MCF 10A (cell line): ENCODE measurements around the gene DCAF12. TPM values are rescaled to one million over a fixed set of nuclear protein-coding genes. Genes with fewer than 3 reads are reported as not detected.

Experiments
- BruUV-seq: library from RNA; stranded (reverse); fragments of 400-500 nt; replicated peaks from 2 replicates; lab custom pipeline; 2021; lab: Mats Ljungman, UMichigan
- CTCF ChIA-PET: fragments of 300-600 bp; sonication (Branson Sonifier 250); formaldehyde crosslinking; extraction: SDS; loops from one replicate; lab custom pipeline; 2021; ENCODE audit warnings: antibody characterized with exemption, inconsistent platforms; lab: Yijun Ruan, JAX
- POLR2A ChIA-PET: fragments of 300-600, 350-650 bp; sonication (Branson Sonifier 250); formaldehyde crosslinking; extraction: SDS; loops from one replicate; lab custom pipeline; 2020; ENCODE audit warnings: antibody characterized with exemption, inconsistent platforms; lab: Yijun Ruan, JAX
- DNase-seq: peaks from one replicate; pipeline ENCODE4 v3.0.0-alpha.2; 2018; ENCODE audit not compliant: unreplicated experiment
- H3K27ac Mint-ChIP-seq: one replicate; pipeline ENCODE4 v1.8.0; 2022; ENCODE audit warnings: mild to moderate bottlenecking, low read depth, mixed read lengths; ENCODE audit not compliant: unreplicated experiment
- H3K27me3 Mint-ChIP-seq: one replicate; pipeline ENCODE4 v1.8.0; 2022; ENCODE audit warnings: mixed read lengths; ENCODE audit not compliant: insufficient read depth, unreplicated experiment
- H3K36me3 Mint-ChIP-seq: one replicate; pipeline ENCODE4 v1.8.0; 2022; ENCODE audit warnings: mild to moderate bottlenecking, moderate library complexity, mixed read lengths; ENCODE audit not compliant: insufficient read depth, unreplicated experiment
- H3K4me1 Mint-ChIP-seq: one replicate; pipeline ENCODE4 v1.8.0; 2022; ENCODE audit warnings: mixed read lengths; ENCODE audit not compliant: insufficient read depth, unreplicated experiment
- H3K4me3 Mint-ChIP-seq: one replicate; pipeline ENCODE4 v1.8.0; 2022; ENCODE audit warnings: mild to moderate bottlenecking, moderate library complexity, mixed read lengths; ENCODE audit not compliant: unreplicated experiment
- H3K9me3 Mint-ChIP-seq: one replicate; pipeline ENCODE4 v1.8.0; 2022; ENCODE audit warnings: mixed read lengths; ENCODE audit not compliant: unreplicated experiment
- intact Hi-C: fragments of 100-400 bp; cut with micrococcal nuclease; formaldehyde crosslinking; loops from 2 replicates; pipeline ENCODE4 v1.14.1; 2022
- total RNA-seq: library from RNA; stranded (reverse); gene quantifications from 2 replicates; pipeline ENCODE4 v1.2.3, GENCODE V29; 2022
- TF ChIP-seq, protein P1 (sequence below): fragments of 200-600 bp; IDR thresholded peaks from one replicate; pipeline ENCODE4 v1.8.0; 2022; ENCODE audit warnings: antibody characterized with exemption, mild to moderate bottlenecking; ENCODE audit not compliant: unreplicated experiment

DCAF12 gene
- total RNA-seq, 1 experiment from 2014 or later = 39.8 TPM

DNA sequence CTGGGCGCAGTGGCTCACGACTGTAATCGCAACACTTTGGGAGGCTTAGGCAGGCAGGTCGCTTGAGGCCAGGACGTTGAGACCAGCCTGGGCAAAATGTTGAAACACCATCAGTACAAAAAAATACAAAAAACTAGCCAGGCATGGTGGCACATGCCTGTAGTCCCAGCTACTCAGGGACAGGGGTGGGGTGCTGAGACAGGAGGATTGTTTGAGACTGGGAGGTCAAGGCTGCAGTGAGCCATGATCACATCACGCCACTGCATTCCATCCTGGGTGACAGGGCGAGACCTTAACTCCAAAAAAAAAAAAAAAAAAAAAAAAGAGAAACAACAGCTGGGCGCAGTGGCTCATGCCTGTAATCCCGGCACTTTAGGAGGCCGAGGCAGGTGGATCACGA lies 23.7 kb downstream of the DCAF12 start:
- no peaks in the 10 kb centered on the region for H3K4me1 Mint-ChIP-seq
- TF ChIP-seq, protein P1, sequence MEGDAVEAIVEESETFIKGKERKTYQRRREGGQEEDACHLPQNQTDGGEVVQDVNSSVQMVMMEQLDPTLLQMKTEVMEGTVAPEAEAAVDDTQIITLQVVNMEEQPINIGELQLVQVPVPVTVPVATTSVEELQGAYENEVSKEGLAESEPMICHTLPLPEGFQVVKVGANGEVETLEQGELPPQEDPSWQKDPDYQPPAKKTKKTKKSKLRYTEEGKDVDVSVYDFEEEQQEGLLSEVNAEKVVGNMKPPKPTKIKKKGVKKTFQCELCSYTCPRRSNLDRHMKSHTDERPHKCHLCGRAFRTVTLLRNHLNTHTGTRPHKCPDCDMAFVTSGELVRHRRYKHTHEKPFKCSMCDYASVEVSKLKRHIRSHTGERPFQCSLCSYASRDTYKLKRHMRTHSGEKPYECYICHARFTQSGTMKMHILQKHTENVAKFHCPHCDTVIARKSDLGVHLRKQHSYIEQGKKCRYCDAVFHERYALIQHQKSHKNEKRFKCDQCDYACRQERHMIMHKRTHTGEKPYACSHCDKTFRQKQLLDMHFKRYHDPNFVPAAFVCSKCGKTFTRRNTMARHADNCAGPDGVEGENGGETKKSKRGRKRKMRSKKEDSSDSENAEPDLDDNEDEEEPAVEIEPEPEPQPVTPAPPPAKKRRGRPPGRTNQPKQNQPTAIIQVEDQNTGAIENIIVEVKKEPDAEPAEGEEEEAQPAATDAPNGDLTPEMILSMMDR = no peak
- H3K27ac Mint-ChIP-seq = no peak overlapping the region
- BruUV-seq = no TSS peak
- peaks cover 95% of the 10 kb centered on the region for H3K36me3 Mint-ChIP-seq
- ChIA-PET POLR2A (no interaction called here), CTCF (no interaction called here)
- no peaks in the 10 kb centered on the region for H3K27me3 Mint-ChIP-seq
- H3K9me3 Mint-ChIP-seq = no peaks in the 10 kb centered on the region
- intact Hi-C loops = no loop called here
- no peak overlapping the region for H3K4me3 Mint-ChIP-seq
- DNase-seq = no peak

DNA sequence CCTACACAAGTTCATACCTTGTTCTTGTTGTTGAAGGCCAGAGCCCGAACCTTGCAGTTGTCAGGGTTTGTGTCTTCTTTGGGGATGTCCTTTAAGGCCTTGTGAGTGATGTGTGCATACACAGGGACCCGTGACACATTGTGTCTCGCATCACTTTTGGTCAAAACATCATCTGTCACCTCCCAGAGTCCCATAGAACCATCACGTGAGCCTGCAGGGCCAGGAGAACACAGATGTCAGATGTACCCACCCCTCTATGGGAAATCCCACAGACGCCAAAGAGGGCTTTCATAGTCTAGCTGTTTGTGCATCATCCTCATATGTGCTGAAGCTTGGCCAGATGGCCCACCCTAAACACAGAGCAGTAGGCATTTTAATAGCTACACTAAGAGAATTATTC lies 28.2 kb downstream of the DCAF12 start:
- H3K27me3 Mint-ChIP-seq = no peaks in the 10 kb centered on the region
- no TSS peak for BruUV-seq
- intact Hi-C loops = no loop called here
- H3K36me3 Mint-ChIP-seq = peaks cover 95% of the 10 kb centered on the region
- ChIA-PET CTCF (interaction anchor here (0.6 to 1.0 kb wide), 3 partner anchors 155 to 620 kb away, joined by 3 to 5 read pairs (median 3); no protein-coding TSS in a partner anchor), POLR2A (interaction anchor here (0.6 to 0.7 kb wide), 2 partner anchors 42 to 80 kb away, joined by 3 read pairs; partner anchors contain the start of gene UBAP1)
- H3K4me3 Mint-ChIP-seq = no peak overlapping the region
- TF ChIP-seq, protein P1 = no peak
- no peak overlapping the region for H3K27ac Mint-ChIP-seq
- H3K9me3 Mint-ChIP-seq = no peaks in the 10 kb centered on the region
- DNase-seq = no peak
- no peaks in the 10 kb centered on the region for H3K4me1 Mint-ChIP-seq

DNA sequence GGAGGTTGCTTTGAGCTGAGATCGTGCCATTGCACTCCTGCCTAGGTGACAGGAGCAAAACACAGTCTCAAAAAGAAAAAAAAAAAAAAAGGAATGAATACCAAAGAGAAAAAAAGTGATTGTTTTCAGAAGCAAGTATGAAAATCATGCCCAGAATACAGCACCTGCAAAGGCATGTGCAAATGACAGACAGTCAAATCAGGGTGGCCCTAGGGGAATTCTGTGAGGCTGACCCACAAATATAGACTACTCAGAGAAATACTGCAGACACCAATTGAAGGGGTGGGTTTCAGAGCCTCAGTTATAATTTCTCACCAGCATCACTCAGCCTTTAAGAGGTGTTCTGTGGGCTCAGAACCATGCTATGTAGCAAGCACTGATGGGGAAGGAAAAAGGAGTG lies 28.6 kb downstream of the DCAF12 start:
- ChIA-PET POLR2A (interaction anchor here (0.7 to 1.0 kb wide), 2 partner anchors 8 to 81 kb away, joined by 3 read pairs; partner anchors contain the start of gene UBAP1), CTCF (no interaction called here)
- no TSS peak for BruUV-seq
- Mint-ChIP-seq H3K27me3 (no peaks in the 10 kb centered on the region), H3K4me3 (no peak overlapping the region), H3K9me3 (no peaks in the 10 kb centered on the region), H3K4me1 (no peaks in the 10 kb centered on the region), H3K36me3 (peaks cover 95% of the 10 kb centered on the region), H3K27ac (no peak overlapping the region)
- TF ChIP-seq, protein P1 = no peak
- intact Hi-C loops = no loop called here
- DNase-seq = no peak

DNA sequence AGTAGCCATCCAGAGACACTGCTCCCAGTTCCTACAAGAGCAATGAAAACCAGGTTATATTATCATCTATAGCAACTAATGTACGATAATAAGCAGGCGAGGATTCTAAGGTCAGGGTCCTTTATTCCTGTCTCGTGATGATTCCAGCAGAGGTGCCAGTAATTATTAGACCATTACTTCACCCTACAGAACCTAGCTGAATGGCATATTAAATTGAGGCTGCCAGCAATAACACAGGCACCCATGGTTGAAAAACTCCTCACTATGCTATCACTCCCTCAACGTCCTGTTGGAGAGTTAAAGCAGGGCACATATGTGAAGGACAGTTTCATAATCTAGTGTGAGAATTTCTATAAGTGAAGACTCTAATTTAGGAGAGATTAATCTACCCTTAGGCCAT lies 29.7 kb downstream of the DCAF12 start:
- BruUV-seq = no TSS peak
- no peak for DNase-seq
- intact Hi-C loops = no loop called here
- TF ChIP-seq, protein P1 = no peak
- H3K36me3 Mint-ChIP-seq = peaks cover 95% of the 10 kb centered on the region
- ChIA-PET CTCF (no interaction called here), POLR2A (interaction anchor here (1.0 to 1.3 kb wide), 3 partner anchors 10 to 28 kb away, joined by 3 read pairs; no protein-coding TSS in a partner anchor)
- no peak overlapping the region for H3K27ac Mint-ChIP-seq
- no peaks in the 10 kb centered on the region for H3K27me3 Mint-ChIP-seq
- H3K4me1 Mint-ChIP-seq = no peaks in the 10 kb centered on the region
- no peaks in the 10 kb centered on the region for H3K9me3 Mint-ChIP-seq
- no peak overlapping the region for H3K4me3 Mint-ChIP-seq
